Measurements from ENCODE around the gene UPP2.

Gene UPP2

DNA sequence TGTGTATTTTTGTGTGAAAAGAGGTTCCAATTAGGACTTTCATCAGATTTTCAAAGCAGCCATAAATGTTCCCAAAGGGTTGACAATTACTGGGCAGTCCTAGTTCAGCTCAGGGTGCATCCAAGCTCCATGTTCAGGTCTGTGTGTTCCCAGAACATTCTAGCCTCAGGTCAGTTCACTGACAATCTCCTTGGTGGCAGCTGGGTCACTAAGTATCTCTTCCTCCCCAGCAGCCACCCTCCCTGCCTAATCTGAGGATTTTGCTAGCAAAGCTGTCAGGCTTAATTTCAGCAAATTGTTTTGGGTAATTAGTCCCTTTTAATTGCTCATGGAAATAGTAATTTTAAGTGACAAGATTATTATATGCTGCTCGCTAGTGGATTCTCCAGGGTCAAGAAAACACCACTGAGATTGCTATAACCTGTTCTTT, 29.8 kb downstream of the UPP2 start:
- TF ChIP-seq, protein P1, sequence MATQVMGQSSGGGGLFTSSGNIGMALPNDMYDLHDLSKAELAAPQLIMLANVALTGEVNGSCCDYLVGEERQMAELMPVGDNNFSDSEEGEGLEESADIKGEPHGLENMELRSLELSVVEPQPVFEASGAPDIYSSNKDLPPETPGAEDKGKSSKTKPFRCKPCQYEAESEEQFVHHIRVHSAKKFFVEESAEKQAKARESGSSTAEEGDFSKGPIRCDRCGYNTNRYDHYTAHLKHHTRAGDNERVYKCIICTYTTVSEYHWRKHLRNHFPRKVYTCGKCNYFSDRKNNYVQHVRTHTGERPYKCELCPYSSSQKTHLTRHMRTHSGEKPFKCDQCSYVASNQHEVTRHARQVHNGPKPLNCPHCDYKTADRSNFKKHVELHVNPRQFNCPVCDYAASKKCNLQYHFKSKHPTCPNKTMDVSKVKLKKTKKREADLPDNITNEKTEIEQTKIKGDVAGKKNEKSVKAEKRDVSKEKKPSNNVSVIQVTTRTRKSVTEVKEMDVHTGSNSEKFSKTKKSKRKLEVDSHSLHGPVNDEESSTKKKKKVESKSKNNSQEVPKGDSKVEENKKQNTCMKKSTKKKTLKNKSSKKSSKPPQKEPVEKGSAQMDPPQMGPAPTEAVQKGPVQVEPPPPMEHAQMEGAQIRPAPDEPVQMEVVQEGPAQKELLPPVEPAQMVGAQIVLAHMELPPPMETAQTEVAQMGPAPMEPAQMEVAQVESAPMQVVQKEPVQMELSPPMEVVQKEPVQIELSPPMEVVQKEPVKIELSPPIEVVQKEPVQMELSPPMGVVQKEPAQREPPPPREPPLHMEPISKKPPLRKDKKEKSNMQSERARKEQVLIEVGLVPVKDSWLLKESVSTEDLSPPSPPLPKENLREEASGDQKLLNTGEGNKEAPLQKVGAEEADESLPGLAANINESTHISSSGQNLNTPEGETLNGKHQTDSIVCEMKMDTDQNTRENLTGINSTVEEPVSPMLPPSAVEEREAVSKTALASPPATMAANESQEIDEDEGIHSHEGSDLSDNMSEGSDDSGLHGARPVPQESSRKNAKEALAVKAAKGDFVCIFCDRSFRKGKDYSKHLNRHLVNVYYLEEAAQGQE (IDR thresholded peaks at IDR 0.05; ENCODE audit: insufficient read depth in 1 of 2, low read depth in 2 of 2, low read length in 2 of 2), result no peak

DNA sequence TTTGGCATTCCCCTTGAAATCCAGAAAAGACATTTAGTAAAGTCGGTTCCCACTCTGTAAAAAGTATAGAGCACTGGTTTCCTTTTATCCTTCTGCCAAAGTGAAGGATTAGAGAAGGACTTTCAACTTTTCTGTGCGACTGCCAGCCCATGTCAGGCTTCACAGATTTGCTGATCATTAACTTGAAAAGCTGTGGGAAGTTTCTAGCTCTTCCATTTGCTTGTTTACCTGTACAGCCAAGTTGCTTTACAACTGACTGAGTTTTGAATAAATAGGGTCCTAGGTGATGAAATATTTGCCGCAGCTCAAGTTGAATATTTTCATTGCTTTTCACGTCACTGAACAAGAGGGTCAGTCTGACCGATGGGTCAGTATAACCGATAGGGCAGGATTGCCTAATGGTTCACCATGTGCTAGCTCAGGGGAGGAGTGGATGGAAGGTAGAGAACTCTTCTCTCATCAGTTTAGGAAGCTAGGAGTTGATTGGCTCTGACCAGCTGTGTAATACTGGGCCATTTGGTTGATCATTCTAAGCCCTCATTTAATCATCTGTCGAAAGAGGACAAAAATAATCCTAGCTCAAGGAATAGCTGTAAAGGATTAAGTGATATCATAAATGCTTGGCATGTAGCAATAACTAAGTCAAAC, 30.4 kb downstream of the UPP2 start:
- TF ChIP-seq SIN3A (IDR thresholded peaks at IDR 0.05; ENCODE audit: borderline replicate concordance, insufficient read depth, low read length) (no peak), POLR2AphosphoS5 (IDR thresholded peaks at IDR 0.05; ENCODE audit: low read depth, low read length) (no peak), FOXP2 (optimal IDR thresholded peaks at IDR 0.05; ENCODE audit: borderline replicate concordance, extremely low read depth, extremely low read length, insufficient read depth) (no peak), TAF1 (IDR thresholded peaks at IDR 0.05; ENCODE audit: borderline replicate concordance, insufficient read depth, low read length) (no peak)
- TF ChIP-seq, protein P1 (IDR thresholded peaks at IDR 0.05; ENCODE audit: insufficient read depth in 1 of 2, low read depth in 2 of 2, low read length in 2 of 2), result no peak

DNA sequence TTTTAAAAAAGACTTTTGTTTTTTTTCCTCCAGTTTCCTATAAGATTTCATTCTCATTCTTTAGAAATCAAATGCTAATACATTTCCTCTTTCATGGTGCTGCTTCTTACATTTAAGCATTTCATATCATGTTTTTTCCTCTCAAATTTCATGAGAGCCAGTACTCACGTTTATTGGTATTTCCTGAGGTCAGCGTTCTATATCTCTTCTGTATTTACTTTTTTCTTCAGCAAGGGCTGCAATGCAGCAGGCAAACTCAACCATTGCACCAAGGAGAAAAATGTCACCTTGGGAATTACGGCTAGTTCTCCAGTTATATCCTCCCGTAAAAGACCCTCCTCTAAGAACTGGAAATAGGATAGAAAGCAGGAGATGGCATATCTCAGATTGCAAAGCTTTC, 32.4 kb downstream of the UPP2 start:
- TF ChIP-seq TAF1 (IDR thresholded peaks at IDR 0.05; ENCODE audit: borderline replicate concordance, insufficient read depth, low read length) (no peak), POLR2AphosphoS5 (IDR thresholded peaks at IDR 0.05; ENCODE audit: low read depth, low read length) (no peak), FOXP2 (optimal IDR thresholded peaks at IDR 0.05; ENCODE audit: borderline replicate concordance, extremely low read depth, extremely low read length, insufficient read depth) (no peak), SIN3A (IDR thresholded peaks at IDR 0.05; ENCODE audit: borderline replicate concordance, insufficient read depth, low read length) (no peak)
- TF ChIP-seq, protein P1 (IDR thresholded peaks at IDR 0.05; ENCODE audit: insufficient read depth in 1 of 2, low read depth in 2 of 2, low read length in 2 of 2), result no peak

DNA sequence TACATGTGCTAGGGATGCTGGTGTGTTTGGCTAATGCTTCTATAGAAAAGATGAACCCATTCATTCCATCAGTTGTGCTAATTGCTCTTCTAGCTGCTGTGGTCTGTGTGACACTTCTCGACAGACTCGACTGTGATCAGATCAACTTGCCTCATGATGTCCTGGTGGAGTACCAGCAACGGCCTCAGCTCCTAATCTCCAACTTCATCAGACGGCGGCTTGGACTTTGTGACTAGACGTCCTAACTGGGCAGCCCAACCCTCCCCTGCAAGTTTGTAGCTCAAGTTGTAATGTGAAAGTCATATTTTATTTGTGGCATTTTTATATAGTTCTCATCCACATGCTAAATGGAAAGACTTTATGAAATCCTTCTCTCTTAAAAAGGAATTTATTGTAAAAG, 33.0 kb downstream of the UPP2 start:
- TF ChIP-seq FOXP2 (optimal IDR thresholded peaks at IDR 0.05; ENCODE audit: borderline replicate concordance, extremely low read depth, extremely low read length, insufficient read depth) (no peak), POLR2AphosphoS5 (IDR thresholded peaks at IDR 0.05; ENCODE audit: low read depth, low read length) (no peak), SIN3A (IDR thresholded peaks at IDR 0.05; ENCODE audit: borderline replicate concordance, insufficient read depth, low read length) (no peak), TAF1 (IDR thresholded peaks at IDR 0.05; ENCODE audit: borderline replicate concordance, insufficient read depth, low read length) (no peak)
- TF ChIP-seq, protein P1 (IDR thresholded peaks at IDR 0.05; ENCODE audit: insufficient read depth in 1 of 2, low read depth in 2 of 2, low read length in 2 of 2), result no peak

DNA sequence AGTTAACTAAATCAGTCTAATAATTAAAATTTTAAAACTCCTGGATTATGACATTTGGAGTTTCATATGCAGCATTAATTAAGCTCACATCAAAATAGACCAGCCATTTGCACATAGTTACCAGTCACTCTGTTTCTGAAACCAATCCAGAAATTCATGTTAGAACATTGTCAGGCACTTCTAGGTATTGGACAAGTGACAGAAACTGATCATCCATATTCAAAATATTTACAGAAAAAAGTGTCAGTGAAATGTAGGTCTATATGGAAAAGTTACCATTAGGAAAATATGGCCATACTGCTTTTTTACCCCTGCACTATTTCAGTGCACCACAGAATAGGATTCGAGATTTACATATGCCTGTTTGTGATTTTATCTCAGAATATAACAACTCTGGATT, 33.4 kb downstream of the UPP2 start:
- no peak for TF ChIP-seq POLR2AphosphoS5 (IDR thresholded peaks at IDR 0.05; ENCODE audit: low read depth, low read length)
- TF ChIP-seq, protein P1 (IDR thresholded peaks at IDR 0.05; ENCODE audit: insufficient read depth in 1 of 2, low read depth in 2 of 2, low read length in 2 of 2), result no peak
- no peak for TF ChIP-seq TAF1 (IDR thresholded peaks at IDR 0.05; ENCODE audit: borderline replicate concordance, insufficient read depth, low read length)
- no peak for TF ChIP-seq SIN3A (IDR thresholded peaks at IDR 0.05; ENCODE audit: borderline replicate concordance, insufficient read depth, low read length)
- no peak for TF ChIP-seq FOXP2 (optimal IDR thresholded peaks at IDR 0.05; ENCODE audit: borderline replicate concordance, extremely low read depth, extremely low read length, insufficient read depth)

All from PFSK-1 (cell line).